GM23338 (cell line): ENCODE results near the gene TAS2R40. TPM values are rescaled to one million over a fixed set of nuclear protein-coding genes. Genes with fewer than 3 reads are reported as not detected.

Source experiments
- CTCF ChIP-seq, 2 experiments: fragments of 200-600 bp in 1 of 2; sonication (generic) in 1 of 2; conservative IDR thresholded peaks; 2 replicates each; pipeline versions ENCODE4 v1.5.1 to v1.6.1; 2016 to 2017; ENCODE audit warnings: antibody characterized with exemption in 2 of 2, low read depth in 2 of 2, mild to moderate bottlenecking in 2 of 2, moderate library complexity in 1 of 2
- EZH2phosphoT487 ChIP-seq: fragments of 200-600 bp; sonication (generic); IDR thresholded peaks from one replicate; pipeline ENCODE4 v1.8.1; 2018; ENCODE audit warnings: antibody characterized with exemption; ENCODE audit not compliant: unreplicated experiment
- NANOG ChIP-seq: IDR thresholded peaks from 2 replicates; pipeline ENCODE4 v1.6.1; 2016; ENCODE audit warnings: antibody characterized with exemption, borderline replicate concordance
- POLR2AphosphoS5 ChIP-seq: IDR thresholded peaks from 2 replicates; pipeline ENCODE4 v1.6.1; 2016; ENCODE audit warnings: antibody characterized with exemption, low read depth
- STAT1 ChIP-seq: IDR thresholded peaks from one replicate; pipeline ENCODE4 v1.6.1; 2016; ENCODE audit warnings: antibody characterized with exemption; ENCODE audit not compliant: unreplicated experiment
- ZNF114 ChIP-seq: fragments of 250-450 bp; sonication (Bioruptor Pico); IDR thresholded peaks from 2 replicates; pipeline ENCODE4 v1.5.0; 2020; ENCODE audit warnings: mild to moderate bottlenecking, moderate library complexity
- ZNF331 ChIP-seq: fragments of 250-450 bp; sonication (Bioruptor Pico); IDR thresholded peaks from 2 replicates; pipeline ENCODE4 v1.5.0; 2020; ENCODE audit warnings: low read depth, mild to moderate bottlenecking, moderate library complexity
- ZNF462 ChIP-seq: fragments of 250-450 bp; sonication (Bioruptor Pico); IDR thresholded peaks from 2 replicates; pipeline ENCODE4 v1.5.0; 2020; ENCODE audit warnings: mild to moderate bottlenecking, moderate library complexity
- polyA plus RNA-seq: library from polyadenylated mRNA; unstranded; fragments of >200 nt; fragmentation: Nextera tagmentation; extraction: Ambion mirVana; gene quantifications from 2 replicates; pipeline ENCODE4 v1.2.1, GENCODE V29; 2016
- total RNA-seq: library from RNA; depleted of rRNA; stranded (reverse); fragments of >200 nt; shearing (Covaris generic); gene quantifications from 2 replicates; pipeline ENCODE4 v1.2.3, GENCODE V29; 2014

TAS2R40 gene
- total and polyA plus RNA-seq, 2 experiments from 2014 or later: not detected

- no peak for TF ChIP-seq ZNF462 (CRISPR knock-in tag)
- TF ChIP-seq ZNF331 (CRISPR knock-in tag): no peak
- TF ChIP-seq STAT1: no peak
- no peak for TF ChIP-seq EZH2phosphoT487
- no peak for TF ChIP-seq CTCF (conservative IDR thresholded peaks at IDR 0.05; ENCODE audit: low read depth in 2 of 2)
- TF ChIP-seq POLR2AphosphoS5: no peak
- TF ChIP-seq NANOG: no peak
- no peak for TF ChIP-seq ZNF114 (CRISPR knock-in tag)
Measured at GRCh38 chr7:143229054-143229790, 7.4 kb downstream of the TAS2R40 start (continued).
